HG03025 (cell line): Measurements from ENCODE around the gene ZNF254.
"Not testable (repeated sequence)": the region's sequence is repeated elsewhere in the genome, so short reads cannot be mapped to it uniquely, and the experiment has no call there.

Source experiments
- ATAC-seq: cut with Tn5 transposase; IDR thresholded peaks from one replicate; pipeline ENCODE4 v1.9.1; 2021; ENCODE audit warnings: mild to moderate bottlenecking, moderate library complexity; ENCODE audit not compliant: unreplicated experiment, low FRiP score

The ZNF254 gene

GRCh38 chr19:24069905-24070657, 16.9 kb upstream of the ZNF254 start:
- no peak for ATAC-seq

- no peak for ATAC-seq
Observed at GRCh38 chr19:24071078-24071477, 15.9 kb upstream of the ZNF254 start.

GRCh38 chr19:24072720-24073119, 14.3 kb upstream of the ZNF254 start:
- ATAC-seq: no peak

DNA sequence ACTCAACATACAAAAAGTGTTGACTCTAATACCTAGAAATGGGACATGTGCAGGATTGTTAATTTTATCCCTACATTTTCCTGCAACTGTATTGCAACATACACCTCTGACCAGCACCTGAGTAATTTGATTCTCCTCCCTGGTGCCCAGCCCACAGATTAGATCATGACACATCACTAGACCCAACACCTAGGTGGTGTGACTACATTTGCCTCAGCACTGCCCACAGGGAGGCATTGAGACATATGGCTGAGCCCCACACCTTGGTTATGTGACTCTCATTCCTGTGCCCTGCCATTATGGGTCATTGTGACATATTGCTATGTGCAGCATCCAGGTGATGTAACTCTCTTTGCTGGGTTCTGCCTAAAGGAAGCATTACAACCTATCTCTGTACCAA, 13.2 kb upstream of the ZNF254 start:
- no peak for ATAC-seq

DNA sequence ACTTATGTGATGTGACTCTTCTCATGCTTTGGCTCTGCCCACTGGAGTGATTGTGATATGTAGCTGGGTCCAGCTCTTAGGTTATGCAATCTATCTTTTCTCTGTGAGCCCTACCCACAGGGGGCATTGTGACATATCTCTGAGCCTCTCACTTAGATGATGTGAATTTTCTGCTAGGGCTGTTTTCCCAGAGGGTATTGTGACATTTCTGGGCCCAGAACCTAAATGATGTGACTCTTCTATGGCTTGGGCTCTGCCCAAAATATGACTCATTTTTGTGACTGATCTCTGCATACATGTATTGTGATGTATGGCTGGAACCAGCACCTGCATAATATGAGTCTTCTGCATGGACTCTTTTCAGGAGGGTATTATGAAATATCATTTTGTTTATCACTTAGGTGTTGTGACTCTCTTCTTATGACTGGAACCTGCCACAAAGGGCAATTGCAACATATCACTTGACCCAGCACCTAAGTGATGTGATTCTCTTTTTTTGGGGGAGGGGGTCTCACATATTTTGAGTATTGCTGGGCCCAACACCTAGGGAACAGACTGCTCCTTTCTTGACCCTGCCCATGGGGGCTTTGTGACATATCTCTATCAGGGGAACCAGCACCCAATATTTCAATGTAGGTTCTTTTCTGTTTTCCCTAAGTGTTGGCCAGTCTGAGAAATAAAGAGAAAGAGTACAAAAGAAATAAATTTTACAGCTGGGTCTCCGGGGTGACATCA, 12.1 kb upstream of the ZNF254 start:
- no peak for ATAC-seq

GRCh38 chr19:24075530-24075929, 11.5 kb upstream of the ZNF254 start:
- not testable (repeated sequence) for ATAC-seq

DNA sequence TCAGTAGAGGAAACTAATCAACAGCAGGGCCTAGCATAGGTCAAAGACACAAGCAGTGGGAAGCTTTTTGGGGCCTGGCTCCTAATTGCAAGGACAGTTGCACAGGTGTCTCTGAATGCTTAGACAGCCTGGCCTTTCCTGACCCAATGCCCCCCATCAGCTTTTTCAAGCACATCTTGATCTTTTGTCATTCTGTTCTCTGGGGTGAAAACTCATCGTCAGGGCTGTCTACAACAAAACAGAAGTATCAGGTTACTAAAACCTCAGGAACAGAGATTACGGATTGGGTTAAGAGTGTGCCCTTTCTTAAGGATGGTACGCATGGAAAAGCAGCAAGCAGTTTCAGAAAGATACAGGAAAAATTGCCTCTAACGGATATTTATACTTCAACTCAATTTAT, 8.3 kb upstream of the ZNF254 start:
- ATAC-seq: no peak

GRCh38 chr19:24081056-24081455, 5.9 kb upstream of the ZNF254 start:
- no peak for ATAC-seq

DNA sequence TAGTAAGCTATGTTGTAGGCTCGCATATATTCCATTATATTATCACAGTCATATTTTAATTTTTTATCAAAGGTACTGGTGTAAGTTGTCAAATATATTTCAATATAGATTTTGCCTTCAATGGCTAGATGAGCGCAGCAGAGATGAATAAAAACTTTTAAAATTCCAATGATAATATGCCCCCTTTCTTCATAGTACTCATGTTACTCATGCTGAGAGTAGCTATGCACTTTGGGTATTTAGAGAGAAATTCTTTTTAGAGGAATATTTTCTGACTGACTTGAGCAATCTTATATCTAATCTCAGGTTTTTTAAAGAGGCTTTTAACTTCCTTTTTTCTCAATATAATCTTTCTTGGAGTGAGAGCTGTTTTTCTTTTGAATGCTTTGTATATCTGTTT, 11.4 kb downstream of the ZNF254 start:
- ATAC-seq: no peak

- no peak for ATAC-seq
Observed at GRCh38 chr19:24099829-24100228, 12.8 kb downstream of the ZNF254 start.

- not testable (repeated sequence) for ATAC-seq
Observed at GRCh38 chr19:24100597-24100996, 13.6 kb downstream of the ZNF254 start.

DNA sequence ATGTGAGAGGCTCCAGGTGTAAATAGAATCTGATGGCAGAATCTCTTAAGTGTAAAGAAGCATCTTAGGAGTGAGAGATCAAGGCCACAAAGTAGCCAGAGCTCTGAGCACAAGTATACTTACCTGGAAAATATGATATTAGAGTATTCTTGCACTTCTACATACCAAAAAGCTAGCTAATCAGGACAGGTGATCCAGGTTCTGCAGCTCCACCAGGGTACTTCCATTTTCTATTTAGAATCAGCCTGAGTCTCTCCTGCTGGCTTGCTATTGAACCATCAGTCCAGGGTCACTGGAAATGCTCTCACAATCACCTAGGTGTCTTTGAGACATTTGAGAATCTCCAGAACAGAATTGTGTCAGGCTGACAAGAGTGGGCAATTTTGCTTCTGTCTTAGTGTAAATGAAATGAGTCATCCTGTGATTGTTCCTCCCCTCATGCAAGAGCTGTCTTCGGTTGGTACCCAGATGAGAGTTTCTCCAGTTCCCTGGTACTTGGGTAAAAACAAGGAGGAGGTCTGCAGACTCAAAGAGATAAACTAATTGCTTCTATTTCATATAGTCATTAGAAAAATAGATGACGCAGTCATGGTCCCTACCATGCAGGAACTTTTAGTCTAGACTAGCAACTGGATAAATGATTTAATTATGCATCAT, 14.6 kb downstream of the ZNF254 start:
- no peak for ATAC-seq

DNA sequence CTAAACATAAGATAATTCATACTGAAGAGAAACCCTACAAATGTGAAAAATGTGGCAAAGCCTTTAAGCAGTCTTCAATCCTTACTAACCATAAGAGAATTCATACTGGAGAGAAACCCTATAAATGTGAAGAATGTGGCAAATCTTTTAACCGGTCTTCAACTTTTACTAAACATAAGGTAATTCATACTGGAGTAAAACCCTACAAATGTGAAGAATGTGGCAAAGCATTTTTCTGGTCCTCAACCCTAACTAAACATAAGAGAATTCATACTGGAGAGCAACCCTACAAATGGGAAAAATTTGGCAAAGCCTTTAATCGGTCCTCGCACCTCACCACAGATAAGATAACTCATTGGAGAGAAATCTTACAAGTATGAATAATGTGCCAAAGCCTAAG, 40.6 kb downstream of the ZNF254 start:
- ATAC-seq: no peak

- no peak for ATAC-seq
Observed at GRCh38 chr19:24140099-24140498, 53.1 kb downstream of the ZNF254 start.

- ATAC-seq: no peak
Observed at GRCh38 chr19:24140591-24140990, 53.6 kb downstream of the ZNF254 start.

DNA sequence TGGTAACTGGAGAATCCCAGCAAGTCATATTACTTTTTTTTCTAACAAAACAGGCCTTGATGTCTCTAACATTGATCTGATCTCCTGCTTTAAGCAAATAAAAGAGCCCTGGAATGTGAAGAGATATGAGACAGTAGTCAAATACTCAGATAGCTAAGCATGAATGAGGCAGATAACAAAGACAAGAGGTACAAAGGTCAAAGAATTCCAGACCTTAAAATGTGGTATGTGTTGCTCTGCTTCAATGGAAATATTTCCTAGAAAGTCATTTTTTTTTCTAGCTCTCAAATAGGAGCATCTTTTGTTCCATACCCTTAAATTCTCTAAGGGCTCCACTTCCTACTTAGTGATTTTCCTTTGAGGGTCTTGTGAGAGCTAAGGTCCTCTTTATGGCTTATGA, 54.6 kb downstream of the ZNF254 start:
- ATAC-seq: no peak

- no peak for ATAC-seq
Observed at GRCh38 chr19:24142771-24143170, 55.8 kb downstream of the ZNF254 start.

DNA sequence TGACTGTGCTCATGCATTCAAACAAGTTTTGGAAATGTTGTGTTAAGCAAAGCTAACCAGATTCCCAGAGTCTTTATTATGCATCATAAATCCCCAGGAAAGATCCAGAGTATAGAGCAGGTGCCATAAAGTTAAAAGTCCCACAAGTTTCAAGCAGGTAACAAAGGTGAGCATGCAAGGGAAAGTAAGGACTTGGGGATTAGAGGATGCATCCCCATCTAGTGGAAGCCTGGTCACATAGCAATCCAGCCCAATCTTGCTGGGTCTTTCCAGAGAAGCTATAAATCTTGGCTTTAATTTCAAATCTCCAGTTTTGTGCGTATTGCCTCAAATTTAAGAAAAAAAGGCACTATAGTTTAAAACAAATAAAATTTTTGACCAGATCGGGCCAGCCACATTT, 72.7 kb downstream of the ZNF254 start:
- ATAC-seq: no peak

DNA sequence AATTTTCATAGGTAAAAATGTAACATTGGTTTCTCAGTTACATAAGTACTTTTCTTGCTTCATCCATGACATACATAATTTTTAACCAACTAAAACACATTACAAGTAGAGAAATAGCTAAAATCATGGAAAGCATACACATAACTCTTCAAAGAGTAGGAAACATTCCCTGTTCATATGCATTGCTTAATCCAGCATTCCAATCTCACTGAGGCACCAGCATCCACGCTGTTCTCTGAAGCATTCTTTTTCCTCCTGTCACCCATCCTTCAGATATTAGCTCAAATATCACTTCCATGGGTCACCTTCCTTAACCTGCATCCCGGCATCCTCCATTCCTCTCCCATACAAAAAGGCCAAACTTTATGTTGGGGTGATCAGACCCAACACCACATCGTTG, 79.1 kb downstream of the ZNF254 start:
- ATAC-seq: no peak

- ATAC-seq: no peak
Observed at GRCh38 chr19:24173882-24174281, 86.9 kb downstream of the ZNF254 start.

DNA sequence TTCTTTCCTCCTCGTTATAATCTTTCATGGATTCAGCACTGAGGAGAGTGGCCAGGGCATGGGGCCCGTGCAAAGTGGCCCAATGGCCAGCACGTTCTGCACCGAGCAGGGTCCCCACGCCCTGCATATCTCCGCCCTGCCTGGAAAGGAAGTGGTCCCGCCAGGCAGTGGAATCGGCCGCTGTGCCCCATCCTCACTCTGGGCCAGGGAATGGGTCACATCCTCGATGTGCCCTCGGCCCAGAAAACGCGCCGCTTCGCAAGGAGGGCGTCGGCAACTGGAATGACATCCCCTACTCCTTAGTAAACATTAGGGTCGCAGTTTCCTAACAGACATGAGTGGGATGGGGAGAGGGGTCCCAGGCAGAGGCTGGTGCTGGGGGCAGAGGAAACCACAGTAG, 90.7 kb downstream of the ZNF254 start:
- no peak for ATAC-seq

DNA sequence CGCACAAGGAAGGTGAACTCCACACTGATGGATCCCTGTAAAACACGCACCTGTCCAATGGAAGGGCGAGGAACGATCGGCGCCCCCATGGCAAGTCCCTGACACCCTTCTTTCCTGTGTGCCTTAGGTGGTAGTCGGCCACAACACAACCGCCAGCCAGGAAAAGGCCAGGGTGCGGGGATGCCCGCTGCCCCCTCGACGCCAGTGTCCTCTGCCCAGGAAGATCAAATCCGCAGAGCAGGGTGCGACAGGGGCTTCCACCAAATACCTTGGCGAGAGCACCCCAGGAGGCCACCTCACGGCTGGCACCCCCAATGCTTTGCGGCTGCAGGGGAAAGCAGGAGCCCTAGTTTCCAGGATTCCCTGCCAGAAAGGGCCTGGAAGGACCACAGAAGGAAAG, 91.2 kb downstream of the ZNF254 start:
- ATAC-seq: no peak
